WERI-Rb-1 (cell line): Measurements from ENCODE around the gene CYB5A.

ENCODE experiments used
- DNase-seq: peaks from one replicate; pipeline ENCODE4 v3.0.0-alpha.2; 2020
- H3K27ac ChIP-seq: fragments of 250-450 bp; sonication (Bioruptor Pico); 2 replicates; pipeline ENCODE4 v1.5.1; 2020; ENCODE audit warnings: mild to moderate bottlenecking, moderate library complexity
- H3K27me3 ChIP-seq: fragments of 250-450 bp; sonication (Bioruptor Pico); 2 replicates; pipeline ENCODE4 v1.5.1; 2021; ENCODE audit warnings: mild to moderate bottlenecking, low read depth, moderate library complexity; ENCODE audit not compliant: insufficient read depth, severe bottlenecking
- H3K36me3 ChIP-seq: fragments of 250-450 bp; sonication (Bioruptor Pico); 2 replicates; pipeline ENCODE4 v1.5.1; 2020; ENCODE audit warnings: mild to moderate bottlenecking, moderate library complexity
- H3K4me3 ChIP-seq: 2 replicates; pipeline ENCODE4 v1.5.1; 2011; ENCODE audit warnings: low read depth, mild to moderate bottlenecking, control low read depth, low read length
- H3K9me3 ChIP-seq: fragments of 250-450 bp; sonication (Bioruptor Pico); 2 replicates; pipeline ENCODE4 v1.5.1; 2021; ENCODE audit warnings: mild to moderate bottlenecking, moderate library complexity; ENCODE audit not compliant: severe bottlenecking
- TF ChIP-seq, protein P1 (sequence below): IDR thresholded peaks from 2 replicates; pipeline ENCODE4 v1.5.1; 2011; ENCODE audit warnings: low read depth, mild to moderate bottlenecking, control low read depth, inconsistent platforms, low read length

CYB5A gene

GRCh38 chr18:74292541-74292858 is 737 bp upstream of the CYB5A start:
- Histone ChIP-seq H3K27me3 (no peaks in the 10 kb centered on the region), H3K4me3 (peak overlapping the region; percentile 96), H3K9me3 (no peaks in the 10 kb centered on the region), H3K27ac (peak overlapping the region; percentile 66), H3K36me3 (peaks cover 6% of the 10 kb centered on the region)
- DNase-seq: no peak
- TF ChIP-seq, protein P1, sequence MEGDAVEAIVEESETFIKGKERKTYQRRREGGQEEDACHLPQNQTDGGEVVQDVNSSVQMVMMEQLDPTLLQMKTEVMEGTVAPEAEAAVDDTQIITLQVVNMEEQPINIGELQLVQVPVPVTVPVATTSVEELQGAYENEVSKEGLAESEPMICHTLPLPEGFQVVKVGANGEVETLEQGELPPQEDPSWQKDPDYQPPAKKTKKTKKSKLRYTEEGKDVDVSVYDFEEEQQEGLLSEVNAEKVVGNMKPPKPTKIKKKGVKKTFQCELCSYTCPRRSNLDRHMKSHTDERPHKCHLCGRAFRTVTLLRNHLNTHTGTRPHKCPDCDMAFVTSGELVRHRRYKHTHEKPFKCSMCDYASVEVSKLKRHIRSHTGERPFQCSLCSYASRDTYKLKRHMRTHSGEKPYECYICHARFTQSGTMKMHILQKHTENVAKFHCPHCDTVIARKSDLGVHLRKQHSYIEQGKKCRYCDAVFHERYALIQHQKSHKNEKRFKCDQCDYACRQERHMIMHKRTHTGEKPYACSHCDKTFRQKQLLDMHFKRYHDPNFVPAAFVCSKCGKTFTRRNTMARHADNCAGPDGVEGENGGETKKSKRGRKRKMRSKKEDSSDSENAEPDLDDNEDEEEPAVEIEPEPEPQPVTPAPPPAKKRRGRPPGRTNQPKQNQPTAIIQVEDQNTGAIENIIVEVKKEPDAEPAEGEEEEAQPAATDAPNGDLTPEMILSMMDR: no peak

- no peaks in the 10 kb centered on the region for H3K9me3 ChIP-seq
- peaks cover 6% of the 10 kb centered on the region for H3K36me3 ChIP-seq
- H3K27me3 ChIP-seq: no peaks in the 10 kb centered on the region
- TF ChIP-seq, protein P1: no peak
- H3K4me3 ChIP-seq: peak overlapping the region; percentile 96
- DNase-seq: no peak
- peak overlapping the region; percentile 67 for H3K27ac ChIP-seq
These were observed 342 bp downstream of the CYB5A start for GRCh38 chr18:74291472-74291770.

GRCh38 chr18:74290794-74291471 is 830 bp downstream of the CYB5A start:
- H3K36me3 ChIP-seq: peaks cover 6% of the 10 kb centered on the region
- no peaks in the 10 kb centered on the region for H3K27me3 ChIP-seq
- TF ChIP-seq, protein P1: no peak
- H3K27ac ChIP-seq: no peak overlapping the region
- H3K9me3 ChIP-seq: no peaks in the 10 kb centered on the region
- DNase-seq: no peak
- peak overlapping the region; percentile 96 for H3K4me3 ChIP-seq

- H3K27me3 ChIP-seq: no peaks in the 10 kb centered on the region
- no peak for DNase-seq
- no peak overlapping the region for H3K4me3 ChIP-seq
- TF ChIP-seq, protein P1: no peak
- no peak overlapping the region for H3K27ac ChIP-seq
- no peaks in the 10 kb centered on the region for H3K9me3 ChIP-seq
- peaks cover 6% of the 10 kb centered on the region for H3K36me3 ChIP-seq
These were observed 1.7 kb downstream of the CYB5A start for GRCh38 chr18:74290021-74290420.

GRCh38 chr18:74289137-74289536 is 2.6 kb downstream of the CYB5A start:
- Histone ChIP-seq H3K27ac (no peak overlapping the region), H3K4me3 (no peak overlapping the region), H3K27me3 (no peaks in the 10 kb centered on the region), H3K36me3 (peaks cover 6% of the 10 kb centered on the region), H3K9me3 (no peaks in the 10 kb centered on the region)
- TF ChIP-seq, protein P1: no peak
- no peak for DNase-seq

DNA sequence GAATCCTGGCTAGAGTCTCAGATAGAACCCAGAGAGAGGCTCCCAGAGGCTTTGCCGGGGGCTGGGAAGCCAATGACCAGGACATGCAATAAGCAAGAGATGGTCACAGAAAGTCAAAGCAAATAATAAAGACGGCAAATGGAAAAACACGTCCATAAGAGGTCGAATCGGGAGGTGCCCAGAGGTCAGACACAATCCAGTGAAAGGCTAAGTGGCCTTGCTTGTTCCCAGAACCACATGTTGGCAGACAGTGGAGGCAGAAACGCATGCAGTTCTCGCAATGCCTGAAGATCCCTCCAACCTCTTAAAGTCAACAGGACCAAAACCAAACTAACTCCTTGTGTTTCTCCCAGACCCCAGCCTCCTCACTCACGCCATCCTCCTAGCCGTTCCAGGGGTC is 3.0 kb downstream of the CYB5A start:
- H3K9me3 ChIP-seq: no peaks in the 10 kb centered on the region
- H3K36me3 ChIP-seq: peaks cover 6% of the 10 kb centered on the region
- H3K27me3 ChIP-seq: no peaks in the 10 kb centered on the region
- H3K27ac ChIP-seq: no peak overlapping the region
- TF ChIP-seq, protein P1: no peak
- DNase-seq: no peak
- no peak overlapping the region for H3K4me3 ChIP-seq
